ENCODE results near the gene SLX4IP.

SLX4IP gene

DNA sequence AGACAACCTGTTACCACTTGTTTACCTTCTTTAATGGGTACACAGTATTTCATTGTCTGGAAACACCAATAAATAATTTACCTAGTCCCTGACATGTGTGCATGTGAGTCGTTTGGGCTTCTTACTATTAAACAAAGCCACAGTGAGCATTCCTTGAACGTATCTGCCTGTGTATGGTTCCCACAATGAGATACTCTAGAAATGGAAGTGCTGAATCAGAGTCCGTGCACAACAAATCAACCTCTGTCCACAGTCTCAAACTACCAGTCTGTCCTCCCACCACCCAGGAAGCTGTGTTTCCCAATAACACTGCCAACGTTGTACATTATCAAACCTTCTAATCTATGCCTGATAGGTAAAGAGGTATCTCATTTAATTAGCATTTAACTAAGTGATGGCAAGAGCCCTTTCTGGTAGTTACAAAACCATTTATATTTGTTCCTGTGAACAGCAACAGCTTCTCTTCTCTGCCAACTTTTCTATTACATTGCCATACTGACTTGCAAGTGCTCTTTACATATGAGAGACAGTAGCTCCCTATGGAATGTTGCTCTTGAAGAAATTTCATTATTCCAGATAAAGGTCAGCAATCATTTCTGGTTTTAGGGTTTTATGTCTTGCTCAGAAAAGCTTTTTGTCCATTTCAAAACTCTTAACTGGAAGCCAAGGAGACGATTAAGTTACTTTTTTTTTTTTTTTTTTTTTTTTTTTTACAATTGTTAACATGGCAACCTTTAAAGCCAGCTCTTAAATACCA lies 223.9 kb downstream of the SLX4IP start:
- no peak for DNase-seq (ENCODE audit: extremely low read depth in 1 of 2, low read depth in 1 of 2)

DNA sequence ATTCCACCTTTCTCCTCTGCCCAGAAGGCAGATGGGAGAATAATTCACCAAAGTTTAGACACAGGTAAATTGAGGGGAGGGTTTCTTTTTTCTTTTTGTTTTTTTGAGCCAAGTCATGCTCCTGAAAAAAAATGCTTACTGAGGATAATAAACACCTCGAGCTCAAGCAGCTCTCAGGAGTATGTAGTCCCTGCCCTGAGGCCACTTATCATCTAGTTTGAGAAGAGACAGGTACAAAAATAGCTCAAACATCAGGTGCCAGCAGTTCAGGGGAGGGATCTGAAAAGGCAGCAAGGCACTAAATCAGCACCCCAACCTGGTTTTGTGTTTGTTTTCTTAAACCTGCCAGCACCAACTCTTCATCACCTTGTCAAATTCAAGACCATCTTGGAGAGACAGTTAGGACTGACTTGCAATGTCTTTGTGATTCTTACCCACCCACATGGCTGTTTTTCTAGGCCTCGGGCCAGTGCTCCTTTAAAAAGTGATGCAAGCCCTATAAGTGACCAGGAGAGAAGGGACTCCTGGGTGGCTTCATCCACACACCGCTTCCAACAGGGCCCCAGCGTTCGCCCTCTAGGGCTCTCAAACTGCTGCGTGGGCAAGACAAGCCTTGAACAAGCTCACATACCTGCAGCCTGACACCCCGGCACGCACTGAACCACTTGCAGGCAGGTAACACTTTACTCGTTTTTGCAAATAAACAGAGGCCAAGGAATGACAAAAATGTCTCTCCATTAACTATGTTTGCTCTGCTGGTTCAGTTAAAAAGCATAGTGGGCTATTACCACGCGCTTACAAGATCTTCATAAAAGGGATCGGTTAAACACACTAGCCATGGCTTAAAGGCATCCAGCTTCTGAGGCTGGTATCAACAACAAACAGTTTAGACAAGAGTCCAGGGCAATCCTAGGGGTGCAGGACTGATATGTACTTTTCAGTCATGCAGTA lies 224.8 kb downstream of the SLX4IP start:
- DNase-seq (ENCODE audit: extremely low read depth in 1 of 2, low read depth in 1 of 2) = no peak

DNA sequence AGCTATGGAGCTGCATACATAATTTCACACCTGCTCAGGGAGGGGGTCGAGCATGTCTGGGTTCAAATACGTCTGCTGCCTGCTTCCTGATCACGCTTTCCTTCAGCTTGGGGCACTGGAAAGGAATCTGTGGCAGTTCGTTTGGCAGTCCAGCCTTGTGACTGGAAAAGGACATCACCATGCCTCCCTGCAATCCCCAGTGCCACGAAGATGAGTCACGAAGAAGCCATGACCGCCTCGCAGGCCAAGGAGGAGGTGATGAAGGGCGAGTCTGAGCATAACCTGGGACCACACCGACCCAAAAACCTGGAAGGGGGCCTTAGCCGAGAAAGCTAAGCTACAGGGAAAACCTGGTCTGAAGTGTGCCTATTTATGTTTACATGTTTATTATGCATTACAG lies 225.6 kb downstream of the SLX4IP start:
- no peak for DNase-seq (ENCODE audit: extremely low read depth in 1 of 2, low read depth in 1 of 2)

DNA sequence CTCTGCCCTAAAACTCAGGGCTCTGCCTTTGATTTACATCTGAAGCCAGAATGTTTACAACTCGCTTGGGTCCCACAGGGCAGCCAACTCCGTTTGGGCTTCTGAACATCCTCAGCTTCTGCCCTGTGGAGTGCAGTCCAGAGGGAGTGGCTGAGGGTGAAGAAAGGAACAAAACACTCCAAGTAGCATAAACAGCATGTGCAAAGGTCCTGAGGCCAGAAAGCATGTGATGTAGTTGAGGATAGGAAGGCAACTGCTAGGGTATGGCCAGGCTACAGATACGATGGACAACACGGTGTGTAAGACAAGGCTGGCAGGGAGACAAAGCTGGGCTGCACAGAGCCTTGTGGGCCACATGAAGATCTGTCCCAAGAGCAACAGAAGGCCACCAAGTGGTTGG lies 226.2 kb downstream of the SLX4IP start:
- DNase-seq (ENCODE audit: extremely low read depth in 1 of 2, low read depth in 1 of 2) = no peak

DNA sequence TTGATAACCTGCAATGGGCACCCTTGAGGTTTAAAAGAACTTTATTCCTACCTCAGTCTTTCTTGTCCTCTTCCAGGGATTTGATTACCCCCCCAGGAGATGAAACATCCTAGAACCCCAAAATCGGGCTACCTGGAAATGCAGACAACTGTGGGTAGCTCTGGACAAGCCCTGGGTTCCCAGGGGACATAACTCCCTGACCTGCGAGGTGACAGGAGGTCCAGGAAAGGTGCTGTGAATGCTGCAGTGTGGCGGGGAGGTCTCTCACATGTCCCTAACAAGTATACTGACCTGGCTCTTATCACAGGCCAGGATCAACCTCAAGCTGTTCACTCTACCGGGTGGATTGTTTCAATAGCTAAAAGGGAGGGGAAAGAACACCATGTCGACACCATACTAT lies 227.0 kb downstream of the SLX4IP start:
- DNase-seq (ENCODE audit: extremely low read depth in 1 of 2, low read depth in 1 of 2) = no peak

DNA sequence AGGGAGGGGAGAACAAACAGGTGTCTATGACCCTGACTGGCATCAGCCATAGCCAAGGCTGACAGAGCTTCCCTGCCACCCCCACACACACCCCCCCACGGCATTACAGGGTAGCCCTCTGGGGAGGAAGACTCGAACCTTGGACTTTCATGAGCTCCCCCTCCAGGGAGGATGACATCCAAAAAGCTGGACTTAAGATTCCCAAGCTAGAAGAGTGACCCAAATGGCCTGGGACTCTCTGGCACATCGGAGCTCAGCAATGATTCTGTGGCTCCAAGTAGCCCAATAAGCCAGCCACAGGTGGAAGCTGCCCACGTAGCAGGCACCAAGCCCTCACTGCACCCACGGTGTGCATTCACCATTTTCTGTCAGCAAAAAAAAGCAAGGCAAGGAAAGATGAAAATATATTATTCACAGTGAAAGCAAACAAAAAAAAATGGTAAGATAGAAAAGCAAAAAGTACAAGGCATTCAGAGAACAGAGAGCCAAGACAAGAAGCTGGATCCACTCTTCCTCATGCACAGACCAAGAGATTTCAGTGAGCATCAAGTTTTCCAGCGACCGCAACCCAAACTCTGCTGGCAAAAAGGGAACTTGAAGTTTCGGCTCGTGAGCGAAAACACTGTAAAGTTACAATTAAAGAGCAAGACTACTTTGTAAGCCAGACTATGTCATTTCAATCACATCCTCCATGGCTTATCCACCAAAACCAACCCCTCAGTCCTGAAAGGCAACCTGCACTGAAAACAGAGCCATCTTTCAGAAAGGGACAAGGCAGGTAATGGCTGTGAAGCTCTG lies 227.8 kb downstream of the SLX4IP start:
- no peak for DNase-seq (ENCODE audit: extremely low read depth in 1 of 2, low read depth in 1 of 2)

DNA sequence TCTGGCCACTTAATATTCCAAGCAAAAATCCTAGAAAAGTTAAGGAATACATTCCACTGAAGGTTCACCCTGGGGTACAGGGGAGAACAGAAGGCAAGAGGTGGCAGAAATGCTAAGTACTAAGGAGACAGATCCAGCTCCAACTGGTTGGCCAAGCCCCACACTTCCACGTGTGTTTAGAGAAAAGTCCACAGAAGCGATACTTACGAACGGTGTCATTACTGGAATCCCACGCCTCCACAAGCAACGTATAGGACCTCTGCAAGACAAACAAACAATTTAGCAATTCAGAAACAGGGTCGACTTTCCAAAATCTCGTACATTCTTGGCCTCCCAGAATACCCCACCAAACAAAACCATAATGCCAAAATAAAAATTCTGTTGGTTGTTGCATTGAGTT lies 228.7 kb downstream of the SLX4IP start:
- no peak for DNase-seq (ENCODE audit: extremely low read depth in 1 of 2, low read depth in 1 of 2)

DNA sequence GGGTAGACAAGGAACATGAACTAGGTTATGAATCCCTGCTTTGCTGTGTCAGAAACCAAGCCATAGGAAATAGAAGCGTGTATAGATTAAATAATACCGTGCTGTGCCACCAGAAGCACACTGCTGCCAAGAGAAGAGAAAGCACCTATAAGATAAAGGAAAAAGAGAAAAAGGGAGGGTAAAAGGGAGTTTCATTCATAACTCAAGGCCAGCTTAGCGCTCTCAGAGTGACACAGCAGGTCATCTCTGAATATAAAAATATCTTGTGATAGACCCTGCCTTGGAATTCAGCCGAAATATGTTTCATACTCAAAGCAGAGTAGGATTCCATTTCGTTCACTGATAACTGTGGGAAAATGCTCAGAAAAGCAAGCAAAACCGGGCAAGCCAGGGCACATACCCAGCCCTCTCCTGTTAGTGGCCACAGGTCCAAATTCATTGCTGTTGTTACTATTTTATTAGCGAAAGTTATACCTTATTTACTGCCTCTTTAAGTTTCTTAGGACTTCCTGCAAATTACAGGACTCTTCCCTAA lies 230.0 kb downstream of the SLX4IP start:
- DNase-seq (ENCODE audit: extremely low read depth in 1 of 2, low read depth in 1 of 2) = no peak

DNA sequence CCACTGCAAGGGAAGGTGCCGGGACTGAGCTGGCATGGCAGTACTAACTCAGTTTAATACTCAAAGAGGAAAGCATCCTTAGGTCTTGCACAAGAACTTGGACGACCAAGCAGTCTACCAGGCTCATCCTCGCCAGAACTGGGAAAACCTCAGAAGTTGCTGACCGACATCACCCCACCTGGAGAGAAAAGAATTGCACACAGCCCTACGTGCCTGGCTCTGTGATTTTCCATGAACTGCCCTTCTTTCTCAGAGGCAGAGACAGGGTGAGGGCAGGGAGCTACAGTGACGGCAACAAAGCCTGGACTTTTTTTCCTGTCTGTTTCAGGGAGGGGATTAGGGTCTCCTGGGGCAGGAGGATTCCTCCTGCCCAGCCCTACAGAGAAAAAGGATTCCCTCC lies 230.7 kb downstream of the SLX4IP start:
- no peak for DNase-seq (ENCODE audit: extremely low read depth in 1 of 2, low read depth in 1 of 2)

DNA sequence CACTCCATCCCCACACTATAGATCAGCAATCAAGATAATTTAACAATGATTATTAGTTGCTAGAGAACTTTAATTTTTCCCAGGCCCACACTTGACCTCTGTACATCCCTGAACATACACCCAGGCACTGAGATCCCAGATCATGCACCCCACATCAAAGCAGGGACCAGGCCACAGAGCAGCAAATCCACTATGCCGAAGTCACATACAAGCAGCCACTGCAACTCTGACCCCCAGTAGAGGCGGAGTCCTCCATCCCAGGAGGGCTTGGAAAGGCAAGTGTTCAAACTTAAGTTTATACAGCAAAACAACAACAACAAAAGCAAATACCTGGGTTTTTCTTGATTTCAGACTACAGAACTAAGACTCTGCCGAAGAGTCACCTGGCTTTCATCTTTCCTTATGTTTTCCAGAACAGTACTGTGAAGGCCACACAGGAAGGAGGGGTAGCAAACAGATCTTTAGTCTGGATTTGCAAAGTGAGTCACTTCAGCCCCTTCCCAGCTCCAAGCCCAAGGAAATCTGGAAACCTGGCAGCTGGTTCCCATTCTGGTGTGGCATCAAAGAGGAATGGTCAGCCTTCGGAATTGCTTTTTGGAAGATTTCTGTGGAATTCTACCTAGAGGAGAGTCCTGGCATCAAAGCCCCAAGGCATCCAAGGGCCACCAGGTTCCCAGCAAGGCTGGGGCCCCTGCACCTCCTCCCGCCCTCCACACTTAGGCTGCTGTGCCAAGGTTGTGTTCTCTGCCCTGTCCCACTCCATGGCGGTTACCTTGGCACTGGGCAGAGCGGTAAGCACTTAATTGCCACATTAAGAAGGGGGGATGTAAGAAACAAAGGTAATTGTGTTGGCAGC lies 231.3 kb downstream of the SLX4IP start:
- no peak for DNase-seq (ENCODE audit: extremely low read depth in 1 of 2, low read depth in 1 of 2)

DNA sequence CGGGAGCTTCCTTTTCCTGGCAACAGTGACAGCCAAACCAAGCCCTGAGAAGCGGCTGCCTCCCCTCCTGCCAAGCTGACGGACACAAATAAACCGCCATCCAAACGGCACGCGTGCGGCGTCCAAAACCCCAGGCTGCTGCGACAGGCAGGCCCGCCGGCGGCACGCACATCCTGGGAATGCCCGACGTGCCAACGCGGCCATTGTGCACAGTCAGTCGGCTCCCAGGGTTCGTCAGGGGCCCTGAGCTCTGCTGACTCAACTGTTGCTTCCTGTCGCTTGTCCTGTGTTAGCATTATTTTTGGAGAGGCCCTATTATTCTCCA lies 231.9 kb downstream of the SLX4IP start:
- DNase-seq (ENCODE audit: extremely low read depth in 1 of 2, low read depth in 1 of 2) = no peak

DNA sequence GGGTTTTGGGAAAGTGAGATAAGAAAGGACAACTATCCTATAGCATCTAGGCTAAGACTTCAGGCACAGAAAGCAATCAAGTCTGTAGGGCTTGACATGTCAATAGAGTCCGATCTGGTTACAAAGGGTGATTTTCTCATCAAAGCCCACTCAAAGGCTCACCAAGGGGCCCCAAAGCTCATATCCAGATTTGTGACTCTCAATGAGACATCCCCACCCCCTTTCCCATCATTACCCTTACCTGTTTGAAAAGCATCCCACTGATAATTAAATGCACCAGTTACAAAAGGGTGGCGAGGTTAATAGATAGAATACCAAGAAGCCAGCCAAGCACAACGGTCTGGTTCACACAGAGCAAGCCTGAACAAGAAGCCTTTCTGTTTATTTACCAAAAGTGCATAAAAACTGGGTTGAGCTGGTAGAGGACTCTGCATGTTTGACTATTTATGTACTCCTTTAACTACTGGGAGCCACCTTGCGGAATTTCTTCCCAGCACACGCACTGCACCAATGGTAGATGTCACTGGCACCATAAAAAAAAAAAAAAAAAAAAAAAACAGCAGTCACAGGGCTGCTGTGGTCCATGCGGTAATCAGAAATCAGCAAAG lies 232.6 kb downstream of the SLX4IP start:
- DNase-seq (ENCODE audit: extremely low read depth in 1 of 2, low read depth in 1 of 2) = no peak

DNA sequence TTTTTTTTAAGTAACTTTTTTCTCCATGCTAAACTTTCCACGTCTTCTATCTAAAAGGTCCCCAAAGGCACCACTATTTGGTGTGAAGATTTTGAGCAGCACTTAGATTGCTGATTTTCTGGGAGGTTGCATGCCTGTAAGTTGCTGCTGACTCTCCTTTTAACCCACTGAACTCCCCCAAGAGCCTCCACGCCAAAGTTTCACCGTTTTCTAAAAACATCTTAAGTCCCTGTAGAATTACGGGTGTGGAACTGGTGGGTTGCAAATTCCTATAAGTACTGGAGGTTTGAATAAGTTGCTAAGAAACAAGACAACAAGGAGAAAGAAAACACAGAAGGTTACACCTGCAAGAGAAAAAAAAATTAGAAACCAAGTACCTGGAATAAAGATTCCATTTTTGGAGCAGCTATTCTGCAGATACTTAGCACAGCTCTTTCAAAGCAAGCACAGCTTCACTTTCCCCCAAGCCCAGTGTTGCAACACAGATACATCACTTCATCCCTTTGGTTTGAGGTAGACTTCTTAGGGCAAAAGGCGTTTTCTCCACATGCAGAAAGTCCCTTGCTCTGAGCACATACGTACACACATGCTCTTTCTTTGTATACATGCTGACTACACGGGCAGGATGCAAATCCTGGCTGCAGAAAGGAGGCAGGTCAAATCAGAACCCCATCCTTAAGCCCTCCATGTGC lies 233.7 kb downstream of the SLX4IP start:
- no peak for DNase-seq (ENCODE audit: extremely low read depth in 1 of 2, low read depth in 1 of 2)

DNA sequence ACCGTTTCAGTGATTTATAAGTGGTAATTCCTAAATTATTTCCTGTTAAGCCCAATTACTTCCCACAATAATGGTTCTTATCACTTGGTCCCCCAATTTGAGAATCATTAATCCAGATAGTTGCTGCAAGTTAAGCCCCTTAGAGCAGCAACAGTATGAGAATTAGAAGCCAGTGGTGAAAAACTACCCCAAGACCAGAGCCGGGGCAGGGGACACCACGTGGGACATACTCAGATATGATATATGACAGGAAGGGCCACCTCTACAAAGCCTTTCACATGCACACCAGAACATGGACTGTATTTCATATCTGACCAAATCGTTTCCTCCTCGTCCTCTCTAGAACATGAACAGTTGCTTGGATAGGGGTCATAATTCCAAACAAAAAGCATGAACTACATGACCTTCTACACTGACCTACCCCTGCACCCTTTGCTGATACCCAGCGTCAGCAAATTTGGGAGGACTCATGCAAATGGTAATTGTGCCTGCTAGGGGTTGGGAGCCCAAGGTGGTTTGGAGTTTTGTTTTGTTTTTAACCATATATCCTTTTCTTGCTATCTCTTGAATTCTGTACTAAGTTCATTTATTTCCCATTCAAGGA lies 234.8 kb downstream of the SLX4IP start:
- no peak for DNase-seq (ENCODE audit: extremely low read depth in 1 of 2, low read depth in 1 of 2)

DNA sequence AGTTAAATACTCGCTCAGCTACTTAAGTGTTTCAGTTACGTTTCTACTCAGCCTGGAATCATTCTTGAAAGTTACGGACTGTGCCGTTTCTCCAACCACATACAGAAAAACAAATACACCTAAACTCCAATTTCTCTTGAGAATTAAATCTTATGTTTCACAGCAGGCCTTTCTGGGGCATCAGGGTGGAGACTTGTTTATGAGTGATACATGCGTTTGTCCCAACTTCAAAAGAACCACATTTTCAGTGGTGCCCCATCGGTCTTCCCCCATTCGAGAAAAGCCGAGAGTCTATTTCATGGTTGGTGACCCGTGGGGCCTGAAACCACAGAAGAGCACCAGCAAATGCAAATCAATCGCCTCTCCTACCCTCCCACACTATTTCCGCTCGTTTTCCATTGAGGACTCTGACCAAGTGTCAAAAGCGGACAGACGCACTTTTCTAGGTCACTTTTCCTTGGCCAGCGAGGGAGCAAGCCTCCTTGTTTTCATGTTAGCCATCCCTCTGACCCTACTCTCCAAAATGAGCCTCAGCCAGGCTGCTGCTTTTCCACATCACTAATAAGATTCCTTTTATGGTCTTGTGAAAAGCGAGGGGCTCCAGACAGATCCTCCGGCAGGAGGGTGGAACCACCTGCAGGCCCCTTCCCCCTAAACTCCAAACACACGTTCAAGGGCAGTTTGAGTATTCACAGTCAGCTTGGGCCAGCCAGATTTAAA lies 235.6 kb downstream of the SLX4IP start:
- DNase-seq (ENCODE audit: extremely low read depth in 1 of 2, low read depth in 1 of 2) = no peak

DNA sequence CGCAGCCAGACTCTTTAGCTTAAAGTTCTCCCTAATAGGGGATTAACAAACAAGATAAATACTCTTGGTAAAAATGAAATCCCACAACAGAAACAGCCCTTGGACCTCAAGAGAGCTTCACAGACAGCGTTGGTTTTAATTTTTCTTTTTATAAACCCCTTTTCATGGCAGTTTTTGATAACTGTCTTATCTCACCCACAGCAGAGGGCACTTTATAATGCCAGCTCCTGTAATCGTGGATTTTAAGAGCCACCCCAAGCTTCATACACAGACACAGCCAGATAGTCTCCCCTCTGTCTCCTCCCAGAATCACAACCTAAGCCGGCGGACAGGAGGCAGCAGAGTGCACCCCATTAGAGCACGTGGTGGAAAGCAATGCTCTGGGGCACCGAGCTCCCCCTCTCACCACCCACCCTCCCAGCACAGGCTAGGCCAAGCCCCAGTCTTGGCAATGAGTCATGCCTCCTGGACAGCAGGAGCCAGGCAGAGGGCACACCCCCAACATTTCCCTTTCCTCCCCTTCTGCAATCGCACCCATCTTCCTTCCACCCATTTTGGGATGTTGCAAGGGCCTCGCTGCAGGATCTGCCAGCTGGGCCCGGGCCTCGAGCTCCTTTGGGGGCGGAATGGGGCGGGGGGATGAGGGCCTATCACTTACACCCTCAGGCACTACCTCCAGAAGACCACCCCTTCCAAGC lies 236.3 kb downstream of the SLX4IP start:
- peak in 1 of 2 donors; percentile 20 for DNase-seq (ENCODE audit: extremely low read depth in 1 of 2, low read depth in 1 of 2)

DNA sequence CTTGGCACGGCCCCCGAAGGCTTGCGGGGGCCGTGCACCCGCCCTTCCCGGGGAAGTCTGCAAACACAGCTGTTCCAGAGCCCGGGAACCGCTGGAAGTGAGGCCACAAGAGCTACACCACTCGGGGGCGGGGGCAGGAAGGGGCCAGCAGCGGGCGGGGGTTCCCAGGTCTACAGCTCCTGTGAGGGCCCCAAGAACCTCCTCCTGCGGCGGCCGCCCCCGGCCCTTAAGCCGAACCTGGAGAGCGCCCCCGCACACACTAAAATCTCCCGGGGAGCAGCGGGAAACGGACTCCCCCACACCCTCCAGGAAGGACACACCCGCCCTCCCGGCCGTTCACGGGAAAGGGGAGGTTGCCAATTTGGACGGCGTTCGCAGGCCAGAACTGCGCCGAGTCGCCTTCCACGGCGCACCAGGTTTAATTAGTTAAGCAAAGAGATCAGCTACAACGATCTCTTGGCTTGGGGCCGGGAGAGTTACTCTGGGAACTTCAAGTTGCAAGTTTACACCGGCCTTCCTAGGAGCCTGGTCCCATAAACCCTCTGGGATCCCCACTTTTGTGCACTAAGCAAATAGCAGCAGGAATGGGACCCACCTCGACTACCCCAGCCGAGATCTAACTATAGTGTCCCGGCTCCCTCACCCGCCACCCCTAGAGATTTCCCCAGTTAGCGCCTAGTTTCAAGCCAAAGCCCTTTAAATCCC lies 237.0 kb downstream of the SLX4IP start:
- DNase-seq (ENCODE audit: extremely low read depth in 1 of 2, low read depth in 1 of 2) = no peak

Measured in stimulated activated CD8-positive, alpha-beta memory T cell treated with anti-CD3 and anti-CD28 coated beads, Interleukin-7, amount 100 ng/mL, for 48 hours (primary cell).